ENCODE measurements around the gene EFCAB13.

- TF ChIP-seq ZNF837 (tag by site-specific recombination; IDR thresholded peaks at IDR 0.05) = no peak
- TF ChIP-seq CTCF (tag by site-specific recombination; IDR thresholded peaks at IDR 0.05) = no peak
- TF ChIP-seq ZEB2 (tag by site-specific recombination; IDR thresholded peaks at IDR 0.05) = no peak
- TF ChIP-seq FEZF1 (tag by site-specific recombination; IDR thresholded peaks at IDR 0.05) = no peak
- TF ChIP-seq ZNF362 (tag by site-specific recombination; IDR thresholded peaks at IDR 0.05) = no peak
- TF ChIP-seq GLI4 (tag by site-specific recombination; IDR thresholded peaks at IDR 0.05) = no peak
- no peak for TF ChIP-seq ATF2 (tag by site-specific recombination; IDR thresholded peaks at IDR 0.05; ENCODE audit: low read depth)
- TF ChIP-seq KLF16 (tag by site-specific recombination; IDR thresholded peaks at IDR 0.05) = no peak
- TF ChIP-seq ZNF660 (tag by site-specific recombination; IDR thresholded peaks at IDR 0.05) = no peak
- no peak for TF ChIP-seq ZSCAN5A (tag by site-specific recombination; IDR thresholded peaks at IDR 0.05)
- no peak for TF ChIP-seq ZNF175 (tag by site-specific recombination; IDR thresholded peaks at IDR 0.05)
- TF ChIP-seq PRDM2 (tag by site-specific recombination; IDR thresholded peaks at IDR 0.05; ENCODE audit: borderline replicate concordance) = no peak
- TF ChIP-seq ZSCAN18 (tag by site-specific recombination; IDR thresholded peaks at IDR 0.05) = no peak
These were observed 13.5 kb upstream of the EFCAB13 start for GRCh38 chr17:47310186-47310733.

All from HEK293 (cell line).